CD4-positive, CD25-positive, alpha-beta regulatory T cell (primary cell): ENCODE results near the gene GPR37L1. TPM values are rescaled to one million over a fixed set of nuclear protein-coding genes. Genes with fewer than 3 reads are reported as not detected.

Source experiments
- ATAC-seq, 2 donors: fragments of 150-1000 bp; cut with Tn5 transposase; one replicate each; pipeline ENCODE4 v1.10.0; 2021; ENCODE audit warnings: low read depth in 2 of 2, moderate number of reproducible peaks in 2 of 2, moderate library complexity in 1 of 2
- DNase-seq, 3 donors: peaks; one replicate each; pipeline versions ENCODE4 v3.0.0 to v3.0.0-alpha.2; 2012 to 2022; ENCODE audit warnings: mixed read lengths in 1 of 3
- H3K27ac ChIP-seq: one replicate; pipeline ENCODE4 v1.7.0; 2013; ENCODE audit warnings: mild to moderate bottlenecking, low read length; ENCODE audit not compliant: insufficient read depth, poor library complexity, severe bottlenecking
- H3K27me3 ChIP-seq: one replicate; pipeline ENCODE4 v1.7.0; 2013; ENCODE audit warnings: low read length; ENCODE audit not compliant: control insufficient read depth, insufficient read depth
- H3K36me3 ChIP-seq: one replicate; pipeline ENCODE4 v1.7.0; 2013; ENCODE audit warnings: mild to moderate bottlenecking, low read length, moderate library complexity; ENCODE audit not compliant: control insufficient read depth, insufficient read depth
- H3K4me1 ChIP-seq: 2 replicates; pipeline ENCODE4 v1.7.0; 2013; ENCODE audit warnings: mild to moderate bottlenecking, low read length; ENCODE audit not compliant: insufficient read depth, control insufficient read depth, poor library complexity, severe bottlenecking
- H3K4me3 ChIP-seq: one replicate; pipeline ENCODE4 v1.7.0; 2013; ENCODE audit warnings: low read depth, mild to moderate bottlenecking, low read length, moderate library complexity
- H3K9me3 ChIP-seq, 2 experiments: 1 replicate in 1 of 2; 2 replicates in 1 of 2; pipeline ENCODE4 v1.7.0; 2013; ENCODE audit warnings: low read length in 2 of 2, mild to moderate bottlenecking in 1 of 2, moderate library complexity in 1 of 2; ENCODE audit not compliant: control insufficient read depth in 2 of 2
- H3K27ac Mint-ChIP-seq, 3 donors: one replicate each; pipeline ENCODE4 v1.8.0; 2020 to 2022; ENCODE audit warnings: mild to moderate bottlenecking in 3 of 3, mixed read lengths in 3 of 3, moderate library complexity in 2 of 3
- H3K27me3 Mint-ChIP-seq: one replicate; pipeline ENCODE4 v1.8.0; 2022; ENCODE audit warnings: mild to moderate bottlenecking, mixed read lengths
- H3K36me3 Mint-ChIP-seq: one replicate; pipeline ENCODE4 v1.8.0; 2020; ENCODE audit warnings: mixed read lengths
- H3K4me1 Mint-ChIP-seq, 4 donors: one replicate each; pipeline ENCODE4 v1.8.0; 2020 to 2022; ENCODE audit warnings: mixed read lengths in 4 of 4, mild to moderate bottlenecking in 1 of 4
- H3K4me3 Mint-ChIP-seq, 4 donors: one replicate each; pipeline ENCODE4 v1.8.0; 2020 to 2022; ENCODE audit warnings: mild to moderate bottlenecking in 4 of 4, mixed read lengths in 4 of 4, moderate library complexity in 3 of 4
- H3K9me3 Mint-ChIP-seq, 7 donors: one replicate each; pipeline ENCODE4 v1.8.0; 2020 to 2022; ENCODE audit warnings: mixed read lengths in 7 of 7, mild to moderate bottlenecking in 3 of 7, moderate library complexity in 2 of 7
- polyA plus RNA-seq, 4 donors: library from polyadenylated mRNA; unstranded; fragments of 300-500 nt; fragmentation: Illumina TruSeq; gene quantifications; one replicate each; pipeline ENCODE4 v1.2.3, GENCODE V29; 2021
- total RNA-seq: library from RNA; stranded (reverse); gene quantifications from one replicate; pipeline ENCODE4 v1.2.3, GENCODE V29; 2022

Gene GPR37L1
- total and polyA plus RNA-seq, 5 donors from 2014 or later: 0.03 to 0.25 (median 0.17) TPM; not detected in 1

- H3K27ac Mint-ChIP-seq: peak overlapping the region in 2 of 3 donors; percentile 35 to 60
- Histone ChIP-seq H3K4me3 (no peak overlapping the region), H3K27ac (peak overlapping the region; percentile 33), H3K36me3 (peaks cover 40% of the 10 kb centered on the region), H3K27me3 (no peaks in the 10 kb centered on the region), H3K4me1 (peaks cover 26% of the 10 kb centered on the region), H3K9me3 (no peaks in the 10 kb centered on the region)
- peak overlapping the region in 2 of 4 donors; percentile 80 to 92 for H3K4me3 Mint-ChIP-seq
- ATAC-seq (no peak), DNase-seq (no peak)
- peaks cover 6 to 35% (median 26%) of the 10 kb centered on the region in 4 donors for H3K4me1 Mint-ChIP-seq
- peaks cover 12% of the 10 kb centered on the region for H3K36me3 Mint-ChIP-seq
- H3K9me3 Mint-ChIP-seq: no peaks in the 10 kb centered on the region
- no peaks in the 10 kb centered on the region for H3K27me3 Mint-ChIP-seq
Measured at GRCh38 chr1:202146993-202147392, 24.3 kb downstream of the GPR37L1 start.

- Mint-ChIP-seq H3K9me3 (no peaks in the 10 kb centered on the region), H3K4me3 (peak overlapping the region in 1 of 4 donors; percentile 61), H3K27ac (peak overlapping the region in 1 of 3 donors; percentile 22), H3K27me3 (no peaks in the 10 kb centered on the region), H3K4me1 (peaks cover 6 to 21% (median 16%) of the 10 kb centered on the region in 4 donors), H3K36me3 (peaks cover 16% of the 10 kb centered on the region)
- no peaks in the 10 kb centered on the region for H3K9me3 ChIP-seq
- no peaks in the 10 kb centered on the region for H3K27me3 ChIP-seq
- ATAC-seq (no peak), DNase-seq (no peak)
- peaks cover 12% of the 10 kb centered on the region for H3K4me1 ChIP-seq
- H3K27ac ChIP-seq: no peak overlapping the region
- no peak overlapping the region for H3K4me3 ChIP-seq
- H3K36me3 ChIP-seq: peaks cover 54% of the 10 kb centered on the region
Measured at GRCh38 chr1:202148391-202148790, 25.7 kb downstream of the GPR37L1 start.

GRCh38 chr1:202149566-202149965 is 26.8 kb downstream of the GPR37L1 start:
- no peaks in the 10 kb centered on the region for H3K9me3 ChIP-seq
- Mint-ChIP-seq H3K36me3 (peaks cover 21% of the 10 kb centered on the region), H3K9me3 (no peaks in the 10 kb centered on the region), H3K4me3 (no peak overlapping the region), H3K27me3 (no peaks in the 10 kb centered on the region), H3K4me1 (peaks cover 6 to 18% (median 16%) of the 10 kb centered on the region in 4 donors), H3K27ac (peak overlapping the region in 2 of 3 donors; percentile 8 to 20)
- H3K4me1 ChIP-seq: peaks cover 9% of the 10 kb centered on the region
- no peak overlapping the region for H3K4me3 ChIP-seq
- ATAC-seq (no peak), DNase-seq (no peak)
- no peaks in the 10 kb centered on the region for H3K27me3 ChIP-seq
- peaks cover 64% of the 10 kb centered on the region for H3K36me3 ChIP-seq
- no peak overlapping the region for H3K27ac ChIP-seq

GRCh38 chr1:202150187-202150586 is 27.5 kb downstream of the GPR37L1 start:
- DNase-seq: no peak
- peaks cover 71% of the 10 kb centered on the region for H3K36me3 ChIP-seq

GRCh38 chr1:202150602-202151001 is 27.9 kb downstream of the GPR37L1 start:
- peak overlapping the region in 2 of 3 donors; percentile 76 to 79 for H3K27ac Mint-ChIP-seq
- no peaks in the 10 kb centered on the region for H3K27me3 Mint-ChIP-seq
- ATAC-seq: no peak

More at GRCh38 chr1:202150187-202150586, 27.5 kb downstream of the GPR37L1 start:
- Histone ChIP-seq H3K27ac (no peak overlapping the region), H3K9me3 (no peaks in the 10 kb centered on the region), H3K4me1 (peaks cover 12% of the 10 kb centered on the region), H3K4me3 (no peak overlapping the region), H3K27me3 (no peaks in the 10 kb centered on the region)
- Mint-ChIP-seq H3K4me1 (peaks cover 10 to 22% (median 20%) of the 10 kb centered on the region in 4 donors), H3K27ac (peak overlapping the region in 1 of 3 donors; percentile 79), H3K9me3 (no peaks in the 10 kb centered on the region), H3K4me3 (peak overlapping the region in 1 of 4 donors; percentile 27), H3K36me3 (peaks cover 26% of the 10 kb centered on the region), H3K27me3 (no peaks in the 10 kb centered on the region)
- ATAC-seq: no peak

GRCh38 chr1:202151045-202151444 is 28.3 kb downstream of the GPR37L1 start:
- no peak overlapping the region for H3K4me3 ChIP-seq
- H3K4me1 ChIP-seq: peaks cover 15% of the 10 kb centered on the region
- H3K9me3 Mint-ChIP-seq: no peaks in the 10 kb centered on the region
- no peaks in the 10 kb centered on the region for H3K9me3 ChIP-seq
- ATAC-seq (no peak), DNase-seq (no peak)
- no peak overlapping the region for H3K27ac ChIP-seq
- H3K27ac Mint-ChIP-seq: peak overlapping the region in 2 of 3 donors; percentile 76 to 79
- H3K4me1 Mint-ChIP-seq: peaks cover 9 to 24% (median 19%) of the 10 kb centered on the region in 4 donors
- H3K36me3 ChIP-seq: peaks cover 79% of the 10 kb centered on the region
- peak overlapping the region in 2 of 4 donors; percentile 34 to 47 for H3K4me3 Mint-ChIP-seq
- no peaks in the 10 kb centered on the region for H3K27me3 Mint-ChIP-seq
- H3K36me3 Mint-ChIP-seq: peaks cover 28% of the 10 kb centered on the region
- H3K27me3 ChIP-seq: no peaks in the 10 kb centered on the region

More at GRCh38 chr1:202150602-202151001, 27.9 kb downstream of the GPR37L1 start:
- Histone ChIP-seq H3K27ac (no peak overlapping the region), H3K4me1 (peaks cover 12% of the 10 kb centered on the region), H3K27me3 (no peaks in the 10 kb centered on the region), H3K36me3 (peaks cover 75% of the 10 kb centered on the region), H3K9me3 (no peaks in the 10 kb centered on the region), H3K4me3 (no peak overlapping the region)
- peaks cover 5 to 22% (median 17%) of the 10 kb centered on the region in 4 donors for H3K4me1 Mint-ChIP-seq
- no peak overlapping the region for H3K4me3 Mint-ChIP-seq
- H3K9me3 Mint-ChIP-seq: no peaks in the 10 kb centered on the region
- peaks cover 26% of the 10 kb centered on the region for H3K36me3 Mint-ChIP-seq
- no peak for DNase-seq

- no peak overlapping the region for H3K27ac ChIP-seq
- peaks cover 87% of the 10 kb centered on the region for H3K36me3 ChIP-seq
- ATAC-seq (no peak), DNase-seq (no peak)
- H3K27me3 ChIP-seq: no peaks in the 10 kb centered on the region
- peaks cover 12 to 36% (median 26%) of the 10 kb centered on the region in 4 donors for H3K4me1 Mint-ChIP-seq
- peaks cover 31% of the 10 kb centered on the region for H3K36me3 Mint-ChIP-seq
- no peaks in the 10 kb centered on the region for H3K9me3 Mint-ChIP-seq
- no peaks in the 10 kb centered on the region for H3K9me3 ChIP-seq
- no peak overlapping the region for H3K4me3 ChIP-seq
- no peak overlapping the region for H3K27ac Mint-ChIP-seq
- peaks cover 29% of the 10 kb centered on the region for H3K4me1 ChIP-seq
- no peaks in the 10 kb centered on the region for H3K27me3 Mint-ChIP-seq
- H3K4me3 Mint-ChIP-seq: no peak overlapping the region
Measured at GRCh38 chr1:202152399-202152798, 29.7 kb downstream of the GPR37L1 start.

GRCh38 chr1:202153284-202153683 is 30.6 kb downstream of the GPR37L1 start:
- no peaks in the 10 kb centered on the region for H3K27me3 ChIP-seq

More at GRCh38 chr1:202153284-202153683, 30.6 kb downstream of the GPR37L1 start:
- H3K9me3 Mint-ChIP-seq: no peaks in the 10 kb centered on the region
- no peak overlapping the region for H3K27ac ChIP-seq
- no peaks in the 10 kb centered on the region for H3K9me3 ChIP-seq
- H3K36me3 Mint-ChIP-seq: peaks cover 28% of the 10 kb centered on the region
- no peak for ATAC-seq
- H3K4me3 Mint-ChIP-seq: no peak overlapping the region
- H3K4me1 ChIP-seq: peaks cover 38% of the 10 kb centered on the region
- DNase-seq: no peak
- H3K27ac Mint-ChIP-seq: peak overlapping the region in 2 of 3 donors; percentile 61 to 85
- H3K4me1 Mint-ChIP-seq: peaks cover 12 to 40% (median 34%) of the 10 kb centered on the region in 4 donors
- H3K36me3 ChIP-seq: peaks cover 85% of the 10 kb centered on the region
- H3K27me3 Mint-ChIP-seq: no peaks in the 10 kb centered on the region
- no peak overlapping the region for H3K4me3 ChIP-seq
